Glomerular endothelial cell (primary cell): Measurements from ENCODE around the gene NOVA1. TPM values are rescaled to one million over a fixed set of nuclear protein-coding genes. Genes with fewer than 3 reads are reported as not detected.

ENCODE experiments used
- DNase-seq: peaks from one replicate; pipeline ENCODE4 v3.0.0-alpha.2; 2011; ENCODE audit warnings: low read depth, low spot score; ENCODE audit errors: extremely low read depth
- total RNA-seq: library from RNA; depleted of rRNA; stranded (reverse); fragments of >200 nt; gene quantifications from 2 replicates; pipeline ENCODE4 v1.2.3, GENCODE V29; 2015

NOVA1 gene
- total RNA-seq, 1 donor from 2014 or later = 4.5 TPM

- DNase-seq = no peak
Observed at GRCh38 chr14:26463136-26463535, 134.7 kb downstream of the NOVA1 start.

GRCh38 chr14:26454105-26454504 lies 143.7 kb downstream of the NOVA1 start:
- DNase-seq = no peak

- no peak for DNase-seq
Observed at GRCh38 chr14:26448181-26448855, 149.5 kb downstream of the NOVA1 start.

GRCh38 chr14:26444822-26445221 lies 153.0 kb downstream of the NOVA1 start:
- DNase-seq = peak; percentile 7

GRCh38 chr14:26443654-26444053 lies 154.2 kb downstream of the NOVA1 start:
- DNase-seq = no peak

GRCh38 chr14:26429205-26429604 lies 168.6 kb downstream of the NOVA1 start:
- no peak for DNase-seq

DNA sequence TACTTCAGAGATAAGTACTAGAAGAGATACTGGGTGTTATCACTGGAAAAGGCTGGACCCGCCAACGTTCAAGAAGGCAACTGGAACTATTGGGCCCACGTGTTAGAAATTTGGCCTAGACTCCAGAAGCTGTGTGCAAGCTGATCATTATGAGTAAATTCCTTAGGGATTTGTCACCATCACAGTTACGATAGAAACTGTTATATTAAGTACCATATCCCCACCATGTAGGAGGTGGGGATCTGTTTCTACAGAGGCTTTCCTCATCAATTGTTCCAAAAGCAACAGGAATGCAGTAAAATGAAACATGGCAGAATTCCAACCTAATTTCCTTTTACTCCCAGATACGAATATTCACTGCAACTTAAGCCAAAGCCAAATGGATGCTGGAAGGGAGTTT lies 170.7 kb downstream of the NOVA1 start:
- peak; percentile 27 for DNase-seq

DNA sequence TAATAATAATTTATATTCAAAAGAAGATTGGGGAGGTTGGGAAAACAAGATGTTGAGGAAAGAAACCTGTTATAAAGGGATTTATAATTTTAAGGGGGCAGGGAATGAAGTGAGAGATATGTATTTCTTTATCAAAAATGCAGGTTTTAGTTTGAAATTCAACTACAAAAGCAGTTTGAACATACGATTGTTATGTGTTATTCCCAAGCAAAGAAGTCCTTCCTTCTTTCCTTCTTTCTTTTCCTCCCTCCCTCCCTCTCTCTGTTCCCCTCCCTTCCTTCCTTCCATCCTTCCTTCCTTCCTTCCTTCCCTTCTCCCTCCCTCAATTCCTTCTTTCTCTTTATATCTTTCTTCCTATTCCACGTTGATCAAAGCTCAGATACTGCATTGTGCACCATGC lies 173.3 kb downstream of the NOVA1 start:
- DNase-seq = no peak

DNA sequence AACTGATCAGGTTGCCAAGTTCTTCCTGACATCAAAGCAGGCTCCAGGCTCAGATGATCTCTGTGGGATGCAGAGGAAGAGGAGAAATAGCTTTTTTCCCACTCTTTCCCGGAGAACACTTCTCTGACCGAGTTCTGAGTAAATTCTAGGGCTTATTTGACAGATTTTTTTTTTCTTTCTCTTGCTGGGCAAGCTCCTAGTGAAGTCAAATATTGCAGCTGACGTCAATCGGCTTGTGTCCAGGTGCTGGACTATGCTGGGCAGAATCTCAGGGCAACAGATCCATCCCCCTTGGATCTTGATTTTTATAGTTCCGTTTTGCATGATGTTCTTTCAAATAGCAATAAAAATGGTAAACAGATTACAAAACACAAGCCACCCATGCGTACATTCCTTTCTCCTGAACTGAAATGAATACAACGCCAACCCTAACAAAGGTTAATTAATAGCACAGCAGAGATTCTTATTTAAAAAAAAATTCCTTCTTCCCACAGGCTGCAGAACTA lies 182.2 kb downstream of the NOVA1 start:
- no peak for DNase-seq

GRCh38 chr14:26414926-26415325 lies 182.9 kb downstream of the NOVA1 start:
- DNase-seq = no peak

DNA sequence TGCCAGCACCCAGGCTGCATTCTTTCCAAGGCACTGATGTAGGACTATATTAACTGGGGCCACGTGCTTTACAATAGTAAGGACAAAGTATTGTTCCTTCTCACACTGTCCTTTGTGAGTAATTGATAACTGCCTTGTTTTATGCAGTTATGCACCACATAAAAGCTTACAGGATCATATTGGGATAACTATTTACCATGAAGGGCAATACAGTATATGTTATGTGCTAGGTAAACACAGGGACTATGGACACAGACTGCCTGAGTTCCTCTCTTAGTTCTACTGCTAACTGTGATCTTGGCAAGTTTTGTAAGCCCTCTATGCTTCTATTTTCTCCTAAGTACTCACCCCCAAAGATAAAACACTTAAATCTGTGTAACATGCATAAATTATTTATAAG lies 183.7 kb downstream of the NOVA1 start:
- DNase-seq = no peak

DNA sequence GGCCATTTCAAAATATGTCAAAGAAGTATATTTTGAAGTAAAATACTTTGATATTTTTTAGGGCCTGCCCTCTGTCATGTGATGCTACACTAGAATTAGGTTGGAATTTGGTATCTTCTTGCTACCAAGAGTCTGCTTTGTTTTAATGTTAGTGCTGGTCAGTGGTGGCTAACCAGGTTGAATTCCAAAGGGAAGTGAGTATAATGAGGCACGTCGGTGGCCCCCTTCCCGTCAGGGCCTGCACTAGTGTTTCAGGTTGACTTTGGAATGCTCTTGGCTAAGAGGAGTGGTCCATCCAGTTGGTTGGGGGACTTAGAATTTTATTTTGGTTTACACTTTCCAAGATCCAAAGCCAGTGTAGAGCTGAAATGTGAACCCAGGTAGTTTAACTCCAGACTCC lies 185.4 kb downstream of the NOVA1 start:
- DNase-seq = no peak

GRCh38 chr14:26410189-26410685 lies 187.6 kb downstream of the NOVA1 start:
- no peak for DNase-seq

DNA sequence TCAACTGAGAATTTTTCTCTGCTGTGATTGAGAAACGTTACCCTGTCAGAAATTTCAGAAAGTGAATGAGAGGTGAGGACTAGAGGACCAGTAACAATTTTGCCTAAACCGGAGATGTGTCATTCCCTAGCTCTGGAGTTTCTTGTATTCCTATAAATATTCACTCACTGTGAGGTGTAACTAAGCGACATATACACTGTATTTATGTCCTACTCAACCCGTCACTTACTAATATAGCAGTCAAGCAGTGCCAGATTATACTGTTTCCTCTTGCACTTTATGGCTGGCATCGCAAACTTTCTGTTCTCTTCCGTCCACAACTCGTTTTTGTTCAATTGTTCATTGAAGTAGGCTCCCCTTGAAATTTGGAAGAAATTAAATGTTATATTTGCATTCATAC lies 192.9 kb downstream of the NOVA1 start:
- no peak for DNase-seq

DNA sequence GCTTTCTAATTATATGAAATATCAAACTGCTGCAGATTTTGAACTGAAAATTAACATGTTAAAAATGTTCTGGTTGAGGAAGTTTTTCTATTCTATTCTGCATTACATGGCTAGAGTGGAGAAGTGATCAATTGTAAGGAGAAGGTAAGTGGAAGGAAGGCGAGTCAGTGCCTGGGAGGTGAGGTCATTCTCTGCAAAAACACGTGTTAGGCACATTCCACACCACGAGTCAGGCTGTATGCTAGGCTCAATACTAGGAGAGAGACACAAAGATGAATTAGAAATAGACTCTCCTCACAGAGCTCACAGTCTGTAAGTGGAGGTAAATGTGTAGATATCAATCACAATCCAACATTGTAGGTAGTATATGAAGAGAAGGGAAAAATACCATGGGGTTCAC lies 194.1 kb downstream of the NOVA1 start:
- no peak for DNase-seq

GRCh38 chr14:26402126-26402525 lies 195.7 kb downstream of the NOVA1 start:
- no peak for DNase-seq

- no peak for DNase-seq
Observed at GRCh38 chr14:26401179-26401968, 196.5 kb downstream of the NOVA1 start.

- no peak for DNase-seq
Observed at GRCh38 chr14:26400373-26400772, 197.5 kb downstream of the NOVA1 start.

DNA sequence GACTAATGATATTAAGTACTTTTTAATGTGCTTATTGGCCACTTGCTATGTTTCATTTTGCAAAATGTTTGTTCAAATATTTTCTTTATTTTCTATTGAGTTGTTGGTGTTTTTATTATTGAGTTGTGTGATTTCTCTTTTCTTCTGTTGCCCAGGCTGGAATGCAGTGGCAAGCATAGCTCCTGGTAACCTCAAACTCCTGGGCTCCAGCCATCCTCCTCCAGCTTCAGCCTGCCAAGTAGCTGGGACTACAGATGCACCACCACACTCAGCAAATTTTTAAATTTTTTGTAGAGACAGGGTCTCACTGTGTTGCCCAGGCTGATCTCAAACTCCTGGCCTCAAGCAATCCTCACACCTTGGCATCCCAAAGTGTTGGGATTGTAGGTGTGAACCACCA lies 199.2 kb downstream of the NOVA1 start:
- no peak for DNase-seq
